ENCODE data around the gene PTH2R.

Gene PTH2R

DNA sequence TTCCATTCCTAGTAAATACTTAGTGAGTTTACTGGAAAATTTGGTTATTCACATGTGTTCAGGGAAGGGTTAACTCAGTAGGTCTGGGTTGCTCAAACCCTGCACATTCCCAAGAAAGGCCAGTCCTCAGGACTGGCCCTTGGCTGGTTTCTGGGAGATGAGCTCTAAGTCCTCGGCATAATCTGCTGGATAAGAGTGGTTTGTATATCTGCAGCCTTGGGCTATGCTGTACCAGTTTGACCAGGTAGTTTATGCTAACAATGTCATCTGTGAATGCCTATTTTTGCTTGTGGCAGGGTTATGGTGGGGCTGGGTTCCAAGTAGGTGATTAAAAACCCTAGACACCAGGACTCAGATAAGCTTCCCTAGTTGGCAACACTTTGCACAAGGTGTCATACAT, 7.4 kb upstream of the PTH2R start:
- H3K27me3 ChIP-seq (ENCODE audit: insufficient read depth, poor library complexity, severe bottlenecking) = no peaks in the 10 kb centered on the region
- no peak for DNase-seq (ENCODE audit: low read depth in 1 of 2, low spot score in 1 of 2)
- TF ChIP-seq, protein P1, sequence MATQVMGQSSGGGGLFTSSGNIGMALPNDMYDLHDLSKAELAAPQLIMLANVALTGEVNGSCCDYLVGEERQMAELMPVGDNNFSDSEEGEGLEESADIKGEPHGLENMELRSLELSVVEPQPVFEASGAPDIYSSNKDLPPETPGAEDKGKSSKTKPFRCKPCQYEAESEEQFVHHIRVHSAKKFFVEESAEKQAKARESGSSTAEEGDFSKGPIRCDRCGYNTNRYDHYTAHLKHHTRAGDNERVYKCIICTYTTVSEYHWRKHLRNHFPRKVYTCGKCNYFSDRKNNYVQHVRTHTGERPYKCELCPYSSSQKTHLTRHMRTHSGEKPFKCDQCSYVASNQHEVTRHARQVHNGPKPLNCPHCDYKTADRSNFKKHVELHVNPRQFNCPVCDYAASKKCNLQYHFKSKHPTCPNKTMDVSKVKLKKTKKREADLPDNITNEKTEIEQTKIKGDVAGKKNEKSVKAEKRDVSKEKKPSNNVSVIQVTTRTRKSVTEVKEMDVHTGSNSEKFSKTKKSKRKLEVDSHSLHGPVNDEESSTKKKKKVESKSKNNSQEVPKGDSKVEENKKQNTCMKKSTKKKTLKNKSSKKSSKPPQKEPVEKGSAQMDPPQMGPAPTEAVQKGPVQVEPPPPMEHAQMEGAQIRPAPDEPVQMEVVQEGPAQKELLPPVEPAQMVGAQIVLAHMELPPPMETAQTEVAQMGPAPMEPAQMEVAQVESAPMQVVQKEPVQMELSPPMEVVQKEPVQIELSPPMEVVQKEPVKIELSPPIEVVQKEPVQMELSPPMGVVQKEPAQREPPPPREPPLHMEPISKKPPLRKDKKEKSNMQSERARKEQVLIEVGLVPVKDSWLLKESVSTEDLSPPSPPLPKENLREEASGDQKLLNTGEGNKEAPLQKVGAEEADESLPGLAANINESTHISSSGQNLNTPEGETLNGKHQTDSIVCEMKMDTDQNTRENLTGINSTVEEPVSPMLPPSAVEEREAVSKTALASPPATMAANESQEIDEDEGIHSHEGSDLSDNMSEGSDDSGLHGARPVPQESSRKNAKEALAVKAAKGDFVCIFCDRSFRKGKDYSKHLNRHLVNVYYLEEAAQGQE (IDR thresholded peaks at IDR 0.05; ENCODE audit: insufficient replicate concordance, low read depth) = no peak
- TF ChIP-seq, protein P2, sequence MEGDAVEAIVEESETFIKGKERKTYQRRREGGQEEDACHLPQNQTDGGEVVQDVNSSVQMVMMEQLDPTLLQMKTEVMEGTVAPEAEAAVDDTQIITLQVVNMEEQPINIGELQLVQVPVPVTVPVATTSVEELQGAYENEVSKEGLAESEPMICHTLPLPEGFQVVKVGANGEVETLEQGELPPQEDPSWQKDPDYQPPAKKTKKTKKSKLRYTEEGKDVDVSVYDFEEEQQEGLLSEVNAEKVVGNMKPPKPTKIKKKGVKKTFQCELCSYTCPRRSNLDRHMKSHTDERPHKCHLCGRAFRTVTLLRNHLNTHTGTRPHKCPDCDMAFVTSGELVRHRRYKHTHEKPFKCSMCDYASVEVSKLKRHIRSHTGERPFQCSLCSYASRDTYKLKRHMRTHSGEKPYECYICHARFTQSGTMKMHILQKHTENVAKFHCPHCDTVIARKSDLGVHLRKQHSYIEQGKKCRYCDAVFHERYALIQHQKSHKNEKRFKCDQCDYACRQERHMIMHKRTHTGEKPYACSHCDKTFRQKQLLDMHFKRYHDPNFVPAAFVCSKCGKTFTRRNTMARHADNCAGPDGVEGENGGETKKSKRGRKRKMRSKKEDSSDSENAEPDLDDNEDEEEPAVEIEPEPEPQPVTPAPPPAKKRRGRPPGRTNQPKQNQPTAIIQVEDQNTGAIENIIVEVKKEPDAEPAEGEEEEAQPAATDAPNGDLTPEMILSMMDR (IDR thresholded peaks at IDR 0.05; ENCODE audit: insufficient read depth, low read length) = no peak
- TF ChIP-seq SPI1 (IDR thresholded peaks at IDR 0.05; ENCODE audit: borderline replicate concordance, low read depth) (no peak), GABPA (IDR thresholded peaks at IDR 0.05; ENCODE audit: low read depth) (no peak), POLR2AphosphoS5 (IDR thresholded peaks at IDR 0.05; ENCODE audit: low read depth) (no peak)
- no peak overlapping the region for H3K4me3 ChIP-seq (replicated peaks; ENCODE audit: insufficient read depth, low read length)
- H3K27ac ChIP-seq (replicated peaks) = no peak overlapping the region

DNA sequence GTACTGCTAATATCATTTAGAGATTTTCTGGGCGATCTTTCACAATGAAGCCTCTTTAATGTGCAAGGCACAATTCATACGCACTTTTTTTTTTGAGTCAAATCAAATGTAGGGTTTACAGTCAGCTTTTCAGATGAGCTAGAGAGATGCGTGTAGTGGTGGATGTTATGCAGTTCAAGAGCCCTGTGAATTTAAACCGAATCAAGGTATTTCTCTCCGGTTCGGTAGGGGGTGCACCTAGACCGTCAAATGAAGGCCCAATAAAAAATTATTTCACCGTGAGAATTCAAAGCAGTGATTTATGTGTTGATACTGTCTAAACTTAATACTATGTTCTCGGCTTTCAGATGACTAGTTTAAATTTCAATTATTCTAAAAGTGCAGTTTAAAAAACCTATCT, 1.1 kb downstream of the PTH2R start:
- no peak for DNase-seq (ENCODE audit: low read depth in 1 of 2, low spot score in 1 of 2)
- peaks cover 7% of the 10 kb centered on the region for H3K27me3 ChIP-seq (ENCODE audit: insufficient read depth, poor library complexity, severe bottlenecking)
- TF ChIP-seq, protein P1 (IDR thresholded peaks at IDR 0.05; ENCODE audit: insufficient replicate concordance, low read depth) = no peak
- H3K4me3 ChIP-seq (replicated peaks; ENCODE audit: insufficient read depth, low read length) = no peak overlapping the region
- no peak overlapping the region for H3K27ac ChIP-seq (replicated peaks)

DNA sequence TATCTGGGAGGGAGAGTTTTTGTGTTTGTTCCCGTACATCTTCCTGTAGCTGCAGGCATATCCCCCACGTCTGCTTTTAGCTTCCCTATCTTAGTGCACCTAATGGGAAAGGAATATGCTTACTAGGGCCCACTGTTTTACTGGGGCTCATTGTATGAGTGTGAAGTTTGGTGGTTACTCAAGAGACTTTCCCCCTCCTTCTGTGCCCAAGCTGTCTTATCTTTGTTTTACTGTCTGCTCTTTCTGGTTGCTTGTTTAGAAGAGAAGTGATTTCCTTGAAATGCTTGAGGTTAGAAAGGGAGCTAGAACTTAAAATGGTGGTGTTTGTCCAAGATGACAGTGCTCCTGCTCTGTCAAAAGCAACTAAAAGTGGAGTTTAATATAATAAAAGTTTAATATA, 7.3 kb downstream of the PTH2R start:
- DNase-seq (ENCODE audit: low read depth in 1 of 2, low spot score in 1 of 2) = no peak
- no peak overlapping the region for H3K4me3 ChIP-seq (replicated peaks; ENCODE audit: insufficient read depth, low read length)
- H3K27me3 ChIP-seq (ENCODE audit: insufficient read depth, poor library complexity, severe bottlenecking) = no peaks in the 10 kb centered on the region
- TF ChIP-seq GABPA (IDR thresholded peaks at IDR 0.05; ENCODE audit: low read depth) (no peak), SPI1 (IDR thresholded peaks at IDR 0.05; ENCODE audit: borderline replicate concordance, low read depth) (no peak), POLR2AphosphoS5 (IDR thresholded peaks at IDR 0.05; ENCODE audit: low read depth) (no peak)
- TF ChIP-seq, protein P2 (IDR thresholded peaks at IDR 0.05; ENCODE audit: insufficient read depth, low read length) = no peak
- TF ChIP-seq, protein P1 (IDR thresholded peaks at IDR 0.05; ENCODE audit: insufficient replicate concordance, low read depth) = no peak
- no peak overlapping the region for H3K27ac ChIP-seq (replicated peaks)

DNA sequence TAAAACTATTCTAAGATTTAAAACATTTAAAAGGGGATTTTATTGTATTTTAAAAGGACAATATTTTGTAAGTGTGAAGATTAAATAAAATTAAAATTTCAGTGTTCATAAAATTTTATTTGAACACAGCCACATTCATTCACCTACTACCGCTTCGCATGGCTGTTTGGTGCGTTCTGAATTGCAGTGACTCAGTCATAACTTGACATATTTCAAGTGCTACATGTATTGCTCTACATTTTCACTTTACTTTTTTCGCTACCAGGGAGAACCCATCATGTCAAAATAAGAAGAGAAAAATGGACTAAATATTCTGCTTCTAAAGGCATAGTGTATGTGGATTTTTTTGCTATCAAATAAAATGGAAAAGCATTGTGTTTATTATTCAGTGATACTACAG, 8.7 kb downstream of the PTH2R start:
- Histone ChIP-seq H3K27ac (replicated peaks) (no peak overlapping the region), H3K27me3 (ENCODE audit: insufficient read depth, poor library complexity, severe bottlenecking) (no peaks in the 10 kb centered on the region), H3K4me3 (replicated peaks; ENCODE audit: insufficient read depth, low read length) (no peak overlapping the region)
- TF ChIP-seq, protein P1 (IDR thresholded peaks at IDR 0.05; ENCODE audit: insufficient replicate concordance, low read depth) = no peak
- TF ChIP-seq GABPA (IDR thresholded peaks at IDR 0.05; ENCODE audit: low read depth) (no peak), POLR2AphosphoS5 (IDR thresholded peaks at IDR 0.05; ENCODE audit: low read depth) (no peak), SPI1 (IDR thresholded peaks at IDR 0.05; ENCODE audit: borderline replicate concordance, low read depth) (no peak)
- TF ChIP-seq, protein P2 (IDR thresholded peaks at IDR 0.05; ENCODE audit: insufficient read depth, low read length) = no peak
- DNase-seq (ENCODE audit: low read depth in 1 of 2, low spot score in 1 of 2) = no peak
